Lung (tissue), 12 donors: ENCODE data around the gene ACVR1B. TPM values are rescaled to one million over a fixed set of nuclear protein-coding genes. Genes with fewer than 3 reads are reported as not detected.

Experiments
- ATAC-seq: fragments of 200-7000 bp; cut with Tn5 transposase; one replicate; pipeline ENCODE4 v1.9.1; 2020; ENCODE audit warnings: moderate number of reproducible peaks; ENCODE audit not compliant: insufficient read depth, low FRiP score
- DNase-seq, 3 donors: peaks; one replicate each; pipeline ENCODE4 v3.0.0-alpha.2; 2013 to 2017
- H3K27ac ChIP-seq, 2 donors: one replicate each; pipeline ENCODE4 v1.5.1; 2013; ENCODE audit warnings: mild to moderate bottlenecking in 2 of 2, moderate library complexity in 2 of 2, control low read depth in 1 of 2, inconsistent platforms in 1 of 2, low read depth in 1 of 2, low read length in 1 of 2
- H3K27me3 ChIP-seq, 3 donors: one replicate each; pipeline ENCODE4 v1.5.1; 2013; ENCODE audit warnings: low read length in 2 of 3; ENCODE audit not compliant: control insufficient read depth in 3 of 3, insufficient read depth in 3 of 3
- H3K36me3 ChIP-seq, 4 donors: one replicate each; pipeline ENCODE4 v1.5.1; 2013; ENCODE audit warnings: low read length in 4 of 4, mild to moderate bottlenecking in 1 of 4, moderate library complexity in 1 of 4; ENCODE audit not compliant: control insufficient read depth in 4 of 4, insufficient read depth in 4 of 4
- H3K4me1 ChIP-seq, 5 donors: one replicate each; pipeline ENCODE4 v1.5.1; 2013; ENCODE audit warnings: low read length in 5 of 5, mild to moderate bottlenecking in 2 of 5, moderate library complexity in 1 of 5; ENCODE audit not compliant: control insufficient read depth in 5 of 5, insufficient read depth in 5 of 5
- H3K4me3 ChIP-seq: one replicate; pipeline ENCODE4 v1.5.1; 2013; ENCODE audit warnings: mild to moderate bottlenecking, control low read depth, moderate library complexity
- H3K9ac ChIP-seq, 2 donors: one replicate each; pipeline ENCODE4 v1.5.1; 2013; ENCODE audit warnings: low read length in 2 of 2, control low read depth in 1 of 2; ENCODE audit not compliant: insufficient read depth in 1 of 2
- H3K9me3 ChIP-seq, 4 donors: one replicate each; pipeline ENCODE4 v1.5.1; 2013; ENCODE audit warnings: low read length in 3 of 4, mild to moderate bottlenecking in 1 of 4, moderate library complexity in 1 of 4; ENCODE audit not compliant: control insufficient read depth in 4 of 4, insufficient read depth in 3 of 4
- WGBS, 2 donors: extraction: QIAGEN DNeasy Blood & Tissue Kit; methylation state at CpG; one replicate each; pipeline ENCODE4 v1.1.7; 2013; 5-methylcytosine and 5-hydroxymethylcytosine counted together
- polyA plus RNA-seq, 2 donors: library from polyadenylated mRNA; stranded (reverse); fragments of 200-250 nt; gene quantifications; one replicate each; pipeline ENCODE4 v1.2.1, GENCODE V29; 2013
- total RNA-seq, 2 donors: library from RNA; depleted of rRNA in 1 of 2; stranded (reverse); fragments of >200 nt in 1 of 2; gene quantifications; one replicate each; pipeline ENCODE4 v1.2.1, GENCODE V29; 2014 to 2021
- TF ChIP-seq, protein P1 (sequence below): IDR thresholded peaks from 2 replicates; pipeline ENCODE4 v1.5.1; 2012; ENCODE audit warnings: mild to moderate bottlenecking; ENCODE audit errors: control extremely low read depth, extremely low read depth
- donor health status: control.
- donor health status: control.
- donor health status: Bipolar disorder and iron deficiency.
- donor health status: healthy.
- donor health status: DM: yes; HTN: yes; CAD: no.

The ACVR1B gene
- total and polyA plus RNA-seq, 4 donors: 14.0 to 41.7 (median 21.0) TPM

GRCh38 chr12:52010152-52010622, 58.7 kb downstream of the ACVR1B start:
- Histone ChIP-seq H3K4me3 (no peak overlapping the region), H3K27me3 (peaks cover 0 to 26% (median 0%) of the 10 kb centered on the region in 3 donors), H3K36me3 (peaks cover 0 to 28% (median 26%) of the 10 kb centered on the region in 4 donors), H3K27ac (peak overlapping the region; percentile 76 to 88), H3K9ac (peak overlapping the region in 1 of 2 donors; percentile 77), H3K4me1 (peaks cover 0 to 45% (median 24%) of the 10 kb centered on the region in 5 donors), H3K9me3 (no peaks in the 10 kb centered on the region)
- WGBS, 2 donors: 25 to 33% methylated on average over 10 to 11 of the region's 11 CpGs
- ATAC-seq (peak; percentile 38), DNase-seq (peak; percentile 98 to 99 (median 99))
- TF ChIP-seq, protein P1, sequence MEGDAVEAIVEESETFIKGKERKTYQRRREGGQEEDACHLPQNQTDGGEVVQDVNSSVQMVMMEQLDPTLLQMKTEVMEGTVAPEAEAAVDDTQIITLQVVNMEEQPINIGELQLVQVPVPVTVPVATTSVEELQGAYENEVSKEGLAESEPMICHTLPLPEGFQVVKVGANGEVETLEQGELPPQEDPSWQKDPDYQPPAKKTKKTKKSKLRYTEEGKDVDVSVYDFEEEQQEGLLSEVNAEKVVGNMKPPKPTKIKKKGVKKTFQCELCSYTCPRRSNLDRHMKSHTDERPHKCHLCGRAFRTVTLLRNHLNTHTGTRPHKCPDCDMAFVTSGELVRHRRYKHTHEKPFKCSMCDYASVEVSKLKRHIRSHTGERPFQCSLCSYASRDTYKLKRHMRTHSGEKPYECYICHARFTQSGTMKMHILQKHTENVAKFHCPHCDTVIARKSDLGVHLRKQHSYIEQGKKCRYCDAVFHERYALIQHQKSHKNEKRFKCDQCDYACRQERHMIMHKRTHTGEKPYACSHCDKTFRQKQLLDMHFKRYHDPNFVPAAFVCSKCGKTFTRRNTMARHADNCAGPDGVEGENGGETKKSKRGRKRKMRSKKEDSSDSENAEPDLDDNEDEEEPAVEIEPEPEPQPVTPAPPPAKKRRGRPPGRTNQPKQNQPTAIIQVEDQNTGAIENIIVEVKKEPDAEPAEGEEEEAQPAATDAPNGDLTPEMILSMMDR: no peak

DNA sequence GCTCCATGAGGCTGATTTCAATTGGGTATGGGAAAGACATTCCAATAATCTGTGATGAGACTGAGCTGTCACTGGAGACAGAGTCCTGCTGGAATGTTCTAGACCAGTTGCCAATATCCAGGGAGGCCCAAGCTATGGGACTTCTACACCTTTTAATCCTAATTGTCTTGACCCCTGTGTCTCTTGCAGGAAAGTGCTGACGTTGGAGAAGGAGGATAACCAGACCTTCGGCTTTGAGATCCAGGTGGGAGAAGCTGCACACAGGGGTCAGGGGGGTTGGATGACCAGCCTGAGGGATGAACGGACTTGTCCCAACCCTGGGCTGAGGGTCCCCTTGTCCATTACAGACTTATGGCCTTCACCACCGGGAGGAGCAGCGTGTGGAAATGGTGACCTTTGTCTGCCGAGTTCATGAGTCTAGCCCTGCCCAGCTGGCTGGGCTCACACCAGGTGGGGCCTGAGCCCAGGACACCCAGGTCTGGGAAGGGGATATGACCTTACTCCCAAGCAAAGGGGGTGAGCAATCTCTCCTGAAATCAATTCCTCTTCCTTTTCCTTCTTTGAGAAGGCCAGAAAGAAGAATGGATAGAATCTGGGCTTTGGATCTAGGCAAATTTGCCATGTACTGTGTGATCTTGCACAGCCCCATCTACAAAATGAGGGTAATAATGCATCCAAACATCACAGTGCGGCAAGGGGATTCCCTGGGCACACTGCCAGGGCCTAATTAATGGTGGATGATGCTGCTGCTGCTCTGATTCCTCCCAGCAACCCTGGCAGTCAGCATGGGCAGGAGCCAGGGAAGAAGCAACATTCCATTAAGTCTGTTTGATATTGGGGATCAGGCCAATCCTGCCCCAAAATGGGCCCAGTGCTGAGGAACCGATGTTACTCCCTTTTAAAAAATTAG, 59.4 kb downstream of the ACVR1B start:
- H3K4me3 ChIP-seq: no peak overlapping the region
- no peaks in the 10 kb centered on the region for H3K9me3 ChIP-seq
- H3K27ac ChIP-seq: peak overlapping the region; percentile 37 to 73
- 67 to 70% methylated on average over 8 of the region's 8 CpGs for WGBS, 2 donors
- peak in 2 of 3 donors; percentile 38 to 54 for DNase-seq
- peaks cover 0 to 45% (median 24%) of the 10 kb centered on the region in 5 donors for H3K4me1 ChIP-seq
- peaks cover 0 to 28% (median 26%) of the 10 kb centered on the region in 4 donors for H3K36me3 ChIP-seq
- ATAC-seq: no peak
- peak overlapping the region in 1 of 2 donors; percentile 77 for H3K9ac ChIP-seq
- TF ChIP-seq, protein P1: no peak
- H3K27me3 ChIP-seq: peaks cover 0 to 18% (median 0%) of the 10 kb centered on the region in 3 donors

DNA sequence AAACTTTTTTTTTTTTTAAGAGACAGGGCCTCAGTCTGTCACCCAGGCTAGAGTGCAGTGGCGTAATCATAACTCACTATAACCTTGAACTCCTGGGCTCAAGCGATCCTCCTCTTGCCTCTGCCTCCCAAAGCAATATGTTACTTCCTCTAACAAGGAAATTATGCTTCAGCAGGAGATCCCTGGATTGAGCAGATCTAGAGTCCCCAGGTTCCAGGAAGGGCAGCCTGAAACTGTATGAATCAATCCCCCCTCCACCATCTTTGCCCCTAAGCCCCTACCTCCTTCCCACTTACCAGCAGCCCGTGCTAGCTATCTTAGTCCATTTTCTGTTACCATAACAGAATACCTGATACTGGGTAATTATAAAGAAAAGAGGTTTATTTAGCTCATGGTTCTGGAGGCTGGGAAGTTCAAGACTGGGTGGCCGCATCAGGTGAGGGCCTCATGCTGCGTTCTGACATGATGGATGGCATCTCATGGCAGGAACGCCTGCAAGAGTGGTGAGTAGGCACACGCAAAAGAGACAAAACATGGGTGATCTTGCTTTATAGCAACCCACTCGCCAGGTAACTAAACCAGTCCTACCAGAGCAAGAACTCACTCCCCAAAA, 60.2 kb downstream of the ACVR1B start:
- WGBS, 2 donors: 93 to 94% methylated on average over 8 of the region's 8 CpGs
- no peak overlapping the region for H3K9ac ChIP-seq
- peaks cover 0 to 13% (median 0%) of the 10 kb centered on the region in 3 donors for H3K27me3 ChIP-seq
- TF ChIP-seq, protein P1: no peak
- ATAC-seq: no peak
- H3K27ac ChIP-seq: no peak overlapping the region
- no peak for DNase-seq
- H3K9me3 ChIP-seq: no peaks in the 10 kb centered on the region
- H3K4me3 ChIP-seq: no peak overlapping the region
- peaks cover 0 to 28% (median 26%) of the 10 kb centered on the region in 4 donors for H3K36me3 ChIP-seq
- H3K4me1 ChIP-seq: peaks cover 0 to 40% (median 22%) of the 10 kb centered on the region in 5 donors
